Endodermal cell (in vitro differentiated cells): ENCODE data around the gene NCOA3. TPM values are rescaled to one million over a fixed set of nuclear protein-coding genes. Genes with fewer than 3 reads are reported as not detected.

Experiments
- DNase-seq: peaks from one replicate; pipeline ENCODE4 v3.0.0-alpha.2; 2017
- H3K27ac ChIP-seq: 2 replicates; pipeline ENCODE4 v1.5.1; 2013; ENCODE audit warnings: mild to moderate bottlenecking, low read depth, low read length, moderate library complexity
- H3K27me3 ChIP-seq: 2 replicates; pipeline ENCODE4 v1.6.1; 2013; ENCODE audit warnings: mild to moderate bottlenecking, low read length, moderate library complexity; ENCODE audit not compliant: insufficient read depth, control insufficient read depth, poor library complexity, severe bottlenecking
- H3K36me3 ChIP-seq: 2 replicates; pipeline ENCODE4 v1.7.0; 2013; ENCODE audit warnings: mild to moderate bottlenecking, low read length, moderate library complexity; ENCODE audit not compliant: control insufficient read depth, insufficient read depth
- H3K4me1 ChIP-seq: one replicate; pipeline ENCODE4 v1.7.0; 2013; ENCODE audit warnings: low read length; ENCODE audit not compliant: control insufficient read depth, insufficient read depth
- H3K4me3 ChIP-seq: 2 replicates; pipeline ENCODE4 v1.5.1; 2013; ENCODE audit warnings: mild to moderate bottlenecking, low read length, moderate library complexity
- H3K9ac ChIP-seq: 2 replicates; pipeline ENCODE4 v1.6.1; 2013; ENCODE audit warnings: mild to moderate bottlenecking, low read length, moderate library complexity; ENCODE audit not compliant: poor library complexity, severe bottlenecking; ENCODE audit errors: extremely low read depth
- H3K9me3 ChIP-seq: 2 replicates; pipeline ENCODE4 v1.6.1; 2013; ENCODE audit warnings: mild to moderate bottlenecking, low read length, moderate library complexity; ENCODE audit not compliant: control insufficient read depth
- H3K27ac Mint-ChIP-seq: 2 replicates; pipeline ENCODE4 v1.8.0; 2020; ENCODE audit warnings: mixed read lengths
- H3K27me3 Mint-ChIP-seq: 2 replicates; pipeline ENCODE4 v1.8.0; 2021; ENCODE audit warnings: mild to moderate bottlenecking, mixed read lengths; ENCODE audit not compliant: insufficient read depth
- H3K36me3 Mint-ChIP-seq: 2 replicates; pipeline ENCODE4 v1.8.0; 2020; ENCODE audit warnings: low read depth, mixed read lengths
- H3K4me1 Mint-ChIP-seq: 2 replicates; pipeline ENCODE4 v1.8.0; 2020; ENCODE audit warnings: mixed read lengths
- H3K4me3 Mint-ChIP-seq: 2 replicates; pipeline ENCODE4 v1.8.0; 2020; ENCODE audit warnings: mild to moderate bottlenecking, moderate library complexity, mixed read lengths
- H3K9me3 Mint-ChIP-seq: 2 replicates; pipeline ENCODE4 v1.8.0; 2020; ENCODE audit warnings: mild to moderate bottlenecking, mixed read lengths
- WGBS, 2 experiments: methylation state at CpG; one replicate each; pipeline versions ENCODE4 v1.1.5 to v1.1.7; 2013; ENCODE audit warnings: missing lambda C conversion rate in 2 of 2, mixed read lengths in 1 of 2; ENCODE audit not compliant: insufficient coverage in 1 of 2, insufficient read length in 1 of 2; 5-methylcytosine and 5-hydroxymethylcytosine counted together
- total RNA-seq, 2 donors: library from RNA; stranded (reverse); fragmentation: NEBNext Ultra II Directional in 1 of 2; extraction: Animal tissue kit (Norgen Biotek cat#: 25700) in 1 of 2; gene quantifications; 2 replicates in 1 of 2; 3 replicates in 1 of 2; pipeline ENCODE4 v1.2.1, GENCODE V29; 2021
- TF ChIP-seq, protein P1 (sequence below): fragments of 200-600 bp; sonication (generic); conservative IDR thresholded peaks from 2 replicates; pipeline ENCODE4 v1.5.0; 2021; ENCODE audit warnings: antibody characterized with exemption, mild to moderate bottlenecking

Gene NCOA3
- total RNA-seq, 2 donors from 2014 or later, result 38.6 TPM

DNA sequence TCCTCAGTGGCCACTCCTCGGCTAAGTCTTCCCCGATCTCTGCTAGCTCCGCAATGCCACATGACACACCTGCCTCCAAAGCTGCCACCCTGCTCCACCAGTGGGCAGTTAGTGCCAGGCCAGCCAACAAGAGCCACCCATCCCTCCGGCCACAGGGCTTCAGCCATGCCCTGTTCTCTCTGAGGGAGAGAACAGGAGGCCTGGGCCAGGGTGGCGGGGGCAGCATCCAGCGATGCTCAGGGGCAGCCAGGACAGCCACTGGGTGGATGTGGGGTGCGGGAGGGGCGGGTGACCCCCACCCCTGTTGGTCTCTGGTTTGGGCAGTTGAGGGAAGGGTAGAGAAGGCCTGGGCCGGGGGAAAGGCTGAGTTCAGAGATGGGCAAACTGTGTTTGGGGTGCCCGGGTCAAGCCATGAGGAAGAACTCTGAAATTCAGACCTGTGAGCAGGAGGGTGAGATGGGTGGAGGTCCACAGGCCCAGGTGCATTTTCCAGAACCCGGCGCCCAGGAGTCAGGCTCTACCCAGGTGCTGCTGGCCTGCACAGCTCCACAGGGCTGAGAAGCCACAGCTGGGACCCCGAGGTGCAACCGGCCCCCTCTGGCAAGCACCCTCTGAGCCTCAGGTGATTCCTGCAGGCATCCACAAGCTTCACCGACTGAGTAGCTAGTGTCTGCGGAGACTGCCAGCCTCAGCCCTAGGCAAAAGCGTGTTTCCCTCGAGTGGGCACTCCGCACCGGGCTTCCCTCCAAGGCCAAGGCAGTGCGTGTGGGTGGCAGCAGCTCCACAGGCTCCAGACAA lies 192.5 kb downstream of the NCOA3 start:
- TF ChIP-seq, protein P1, sequence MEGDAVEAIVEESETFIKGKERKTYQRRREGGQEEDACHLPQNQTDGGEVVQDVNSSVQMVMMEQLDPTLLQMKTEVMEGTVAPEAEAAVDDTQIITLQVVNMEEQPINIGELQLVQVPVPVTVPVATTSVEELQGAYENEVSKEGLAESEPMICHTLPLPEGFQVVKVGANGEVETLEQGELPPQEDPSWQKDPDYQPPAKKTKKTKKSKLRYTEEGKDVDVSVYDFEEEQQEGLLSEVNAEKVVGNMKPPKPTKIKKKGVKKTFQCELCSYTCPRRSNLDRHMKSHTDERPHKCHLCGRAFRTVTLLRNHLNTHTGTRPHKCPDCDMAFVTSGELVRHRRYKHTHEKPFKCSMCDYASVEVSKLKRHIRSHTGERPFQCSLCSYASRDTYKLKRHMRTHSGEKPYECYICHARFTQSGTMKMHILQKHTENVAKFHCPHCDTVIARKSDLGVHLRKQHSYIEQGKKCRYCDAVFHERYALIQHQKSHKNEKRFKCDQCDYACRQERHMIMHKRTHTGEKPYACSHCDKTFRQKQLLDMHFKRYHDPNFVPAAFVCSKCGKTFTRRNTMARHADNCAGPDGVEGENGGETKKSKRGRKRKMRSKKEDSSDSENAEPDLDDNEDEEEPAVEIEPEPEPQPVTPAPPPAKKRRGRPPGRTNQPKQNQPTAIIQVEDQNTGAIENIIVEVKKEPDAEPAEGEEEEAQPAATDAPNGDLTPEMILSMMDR, result no peak
- no peak for DNase-seq
- Histone ChIP-seq H3K27me3 (no peaks in the 10 kb centered on the region), H3K4me1 (no peaks in the 10 kb centered on the region), H3K4me3 (no peak overlapping the region), H3K36me3 (peaks cover 69% of the 10 kb centered on the region), H3K9ac (no peak overlapping the region), H3K9me3 (peaks cover 19% of the 10 kb centered on the region), H3K27ac (no peak overlapping the region)
- Mint-ChIP-seq H3K4me3 (no peak overlapping the region), H3K36me3 (peaks cover 35% of the 10 kb centered on the region), H3K27ac (no peak overlapping the region), H3K9me3 (no peaks in the 10 kb centered on the region), H3K4me1 (peaks cover 13% of the 10 kb centered on the region), H3K27me3 (no peaks in the 10 kb centered on the region)
- 96 to 98% methylated on average over 16 to 21 of the region's 21 CpGs for WGBS, 2 experiments

DNA sequence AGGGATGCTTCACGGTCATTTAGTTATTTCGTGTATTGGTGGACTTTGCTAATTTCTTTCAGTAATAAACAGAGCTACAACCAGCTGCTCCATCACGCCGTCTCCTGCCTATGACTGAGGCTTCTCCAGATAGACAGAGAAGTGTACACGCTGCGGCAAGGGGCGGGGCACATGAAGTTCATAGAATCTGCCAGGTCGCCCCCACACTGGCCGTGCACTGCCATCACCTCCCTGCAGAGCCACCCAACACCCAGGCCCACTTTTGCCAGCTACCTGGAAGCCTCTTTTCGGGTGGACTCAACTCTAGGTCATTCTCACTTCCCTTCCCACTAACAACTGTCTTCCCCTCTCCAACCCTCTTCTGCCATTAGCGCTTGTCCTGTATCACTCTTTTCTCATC lies 195.2 kb downstream of the NCOA3 start:
- no peak overlapping the region for H3K4me3 Mint-ChIP-seq
- no peak overlapping the region for H3K9ac ChIP-seq
- peaks cover 44% of the 10 kb centered on the region for H3K36me3 Mint-ChIP-seq
- peaks cover 9% of the 10 kb centered on the region for H3K9me3 ChIP-seq
- H3K36me3 ChIP-seq, result peaks cover 76% of the 10 kb centered on the region
- 95 to 96% methylated on average over 7 to 11 of the region's 11 CpGs for WGBS, 2 experiments
- no peaks in the 10 kb centered on the region for H3K4me1 ChIP-seq
- no peaks in the 10 kb centered on the region for H3K9me3 Mint-ChIP-seq
- no peak overlapping the region for H3K4me3 ChIP-seq
- TF ChIP-seq, protein P1, result no peak
- H3K27me3 Mint-ChIP-seq, result no peaks in the 10 kb centered on the region
- DNase-seq, result no peak
- H3K4me1 Mint-ChIP-seq, result no peaks in the 10 kb centered on the region
- no peaks in the 10 kb centered on the region for H3K27me3 ChIP-seq
- no peak overlapping the region for H3K27ac Mint-ChIP-seq
- H3K27ac ChIP-seq, result no peak overlapping the region

DNA sequence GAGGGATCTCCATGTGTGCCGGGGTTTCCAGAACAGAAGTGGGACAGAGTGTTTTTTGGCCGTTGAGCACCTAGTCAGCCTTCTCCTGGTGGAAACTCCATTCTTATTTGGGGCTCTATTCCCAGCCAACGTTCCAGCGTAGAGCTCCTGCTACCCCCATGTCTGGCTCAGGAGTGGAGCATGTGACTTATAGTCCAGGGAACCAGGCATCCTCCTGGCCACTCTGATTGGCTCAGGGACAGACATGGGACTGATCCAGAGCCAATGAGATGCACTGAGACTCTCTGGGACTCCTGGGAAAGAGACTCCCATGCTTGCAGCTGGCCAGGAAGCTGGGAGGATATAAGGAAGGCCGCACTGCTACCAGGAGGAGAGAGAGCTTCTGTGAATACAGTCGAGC lies 196.5 kb downstream of the NCOA3 start:
- TF ChIP-seq, protein P1, result no peak
- Histone ChIP-seq H3K9me3 (no peaks in the 10 kb centered on the region), H3K4me3 (no peak overlapping the region), H3K4me1 (no peaks in the 10 kb centered on the region), H3K27me3 (no peaks in the 10 kb centered on the region), H3K9ac (no peak overlapping the region), H3K27ac (no peak overlapping the region), H3K36me3 (peaks cover 83% of the 10 kb centered on the region)
- no peaks in the 10 kb centered on the region for H3K27me3 Mint-ChIP-seq
- DNase-seq, result no peak
- WGBS, 2 experiments, result 94 to 96% methylated on average over 4 to 6 of the region's 6 CpGs
- H3K4me1 Mint-ChIP-seq, result no peaks in the 10 kb centered on the region
- peaks cover 48% of the 10 kb centered on the region for H3K36me3 Mint-ChIP-seq
- H3K27ac Mint-ChIP-seq, result no peak overlapping the region
- H3K9me3 Mint-ChIP-seq, result no peaks in the 10 kb centered on the region
- no peak overlapping the region for H3K4me3 Mint-ChIP-seq
